Psoas muscle (tissue), 8 donors: Measurements from ENCODE around the gene GLUD1. TPM values are rescaled to one million over a fixed set of nuclear protein-coding genes. Genes with fewer than 3 reads are reported as not detected.

Experiments
- ATAC-seq, 4 donors: fragments of 200-7000 bp; cut with Tn5 transposase; one replicate each; pipeline ENCODE4 v1.9.1; 2020; ENCODE audit warnings: moderate library complexity in 3 of 4, mild to moderate bottlenecking in 2 of 4
- DNase-seq, 2 donors: peaks; one replicate each; pipeline ENCODE4 v3.0.0-alpha.2; 2020
- H3K27ac ChIP-seq: fragments of 200-600 bp; one replicate; pipeline ENCODE4 v1.8.0; 2022
- H3K27me3 ChIP-seq, 3 donors: fragments of 200-600 bp in 1 of 3; one replicate each; pipeline versions ENCODE4 v1.6.1 to v1.8.0; 2013 to 2022; ENCODE audit warnings: low read length in 2 of 3, mild to moderate bottlenecking in 2 of 3, moderate library complexity in 1 of 3; ENCODE audit not compliant: insufficient read depth in 3 of 3
- H3K36me3 ChIP-seq, 2 donors: fragments of 200-600 bp in 1 of 2; one replicate each; pipeline versions ENCODE4 v1.6.1 to v1.8.0; 2013 to 2022; ENCODE audit warnings: low read depth in 1 of 2, mild to moderate bottlenecking in 1 of 2, moderate library complexity in 1 of 2; ENCODE audit not compliant: insufficient read depth in 1 of 2
- H3K4me1 ChIP-seq: fragments of 200-600 bp; one replicate; pipeline ENCODE4 v1.8.0; 2022
- H3K4me3 ChIP-seq: fragments of 200-600 bp; one replicate; pipeline ENCODE4 v1.8.0; 2022; ENCODE audit warnings: mild to moderate bottlenecking
- H3K9me3 ChIP-seq: fragments of 200-600 bp; one replicate; pipeline ENCODE4 v1.8.0; 2022
- WGBS, 3 donors: extraction: QIAGEN DNeasy Blood & Tissue Kit; methylation state at CpG; one replicate each; pipeline versions ENCODE4 v1.1.6 to v1.1.7; 2013; 5-methylcytosine and 5-hydroxymethylcytosine counted together
- intact Hi-C, 2 donors: fragments of 100-400 bp; cut with DNase I; formaldehyde crosslinking; loops; one replicate each; pipeline versions ENCODE4 v1.11.0 to v1.14.2; 2022
- polyA plus RNA-seq, 3 donors: library from polyadenylated mRNA; stranded (reverse); fragments of 200-250 nt; gene quantifications; one replicate each; pipeline ENCODE4 v1.2.3, GENCODE V29; 2013
- total RNA-seq, 4 donors: library from RNA; stranded (reverse); fragmentation: NEBNext Ultra II Directional in 2 of 4; extraction: Animal tissue kit (Norgen Biotek cat#: 25700) in 2 of 4; gene quantifications; one replicate each; pipeline versions ENCODE4 v1.2.1 to v1.2.4, GENCODE V29; 2021 to 2023
- TF ChIP-seq, protein P1 (sequence below): fragments of 200-600 bp; IDR thresholded peaks from one replicate; pipeline ENCODE4 v1.8.0; 2022; ENCODE audit warnings: antibody characterized with exemption
- donor health status: healthy with polysubstance abuse.
- donor health status: DM: no; HTN: no; CAD: no; lungs with moderate emphysema.
- donor health status: Bipolar disorder and iron deficiency.
- donor health status: healthy.
- donor health status: DM: yes; HTN: yes; CAD: no.
- donor health status: DM: no; HTN: no; CAD: no.
- donor health status: DM: no; HTN: no; CAD: no.
- donor health status: DM: yes; HTN: yes; CAD: no.

Gene GLUD1
- total and polyA plus RNA-seq, 7 donors: 42.3 to 70.8 (median 57.0) TPM

DNA sequence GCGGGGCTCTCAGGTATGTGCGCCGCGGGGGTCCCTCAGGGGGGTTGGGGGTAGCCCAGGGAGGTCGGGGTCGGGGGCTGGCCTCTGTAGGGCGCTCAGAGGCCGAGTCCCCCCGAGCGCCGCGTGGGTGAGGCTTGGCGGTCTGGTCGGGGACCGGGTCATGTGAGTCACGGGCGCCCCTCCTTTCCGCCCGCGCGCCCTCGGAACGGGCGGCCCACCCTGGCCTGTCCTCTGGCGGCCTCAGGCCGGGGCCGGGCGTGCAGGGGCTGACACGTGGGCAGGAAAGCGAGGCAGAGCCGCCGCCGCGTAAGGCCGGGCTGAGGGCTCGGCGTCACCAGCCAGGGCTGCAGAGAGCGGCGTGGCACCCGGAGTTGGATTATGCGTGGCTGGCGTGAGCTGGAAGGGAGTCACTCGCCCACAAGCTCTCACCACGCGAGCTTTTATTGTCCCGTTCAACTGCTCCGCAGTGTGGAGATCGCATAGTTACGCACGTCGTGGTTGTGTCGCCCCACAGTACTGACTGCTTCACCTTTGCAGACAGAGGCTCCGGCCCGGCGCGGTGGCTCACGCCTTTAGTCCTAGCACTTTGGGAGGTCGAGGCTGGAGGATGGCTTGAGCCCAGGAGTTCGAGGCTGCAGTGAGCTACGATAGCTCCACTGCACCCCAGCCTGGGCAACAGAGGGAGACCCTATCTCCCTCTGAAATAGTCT, 748 bp upstream of the GLUD1 start:
- no peaks in the 10 kb centered on the region for H3K9me3 ChIP-seq
- WGBS, 3 donors: 1% methylated on average over 41 to 60 of the region's 60 CpGs
- intact Hi-C loops: loop anchor here (10.0 kb wide), 1 partner anchor 121 kb away; no protein-coding TSS in a partner anchor
- no peaks in the 10 kb centered on the region for H3K27me3 ChIP-seq
- peaks cover 0 to 32% of the 10 kb centered on the region in 2 donors for H3K36me3 ChIP-seq
- TF ChIP-seq, protein P1, sequence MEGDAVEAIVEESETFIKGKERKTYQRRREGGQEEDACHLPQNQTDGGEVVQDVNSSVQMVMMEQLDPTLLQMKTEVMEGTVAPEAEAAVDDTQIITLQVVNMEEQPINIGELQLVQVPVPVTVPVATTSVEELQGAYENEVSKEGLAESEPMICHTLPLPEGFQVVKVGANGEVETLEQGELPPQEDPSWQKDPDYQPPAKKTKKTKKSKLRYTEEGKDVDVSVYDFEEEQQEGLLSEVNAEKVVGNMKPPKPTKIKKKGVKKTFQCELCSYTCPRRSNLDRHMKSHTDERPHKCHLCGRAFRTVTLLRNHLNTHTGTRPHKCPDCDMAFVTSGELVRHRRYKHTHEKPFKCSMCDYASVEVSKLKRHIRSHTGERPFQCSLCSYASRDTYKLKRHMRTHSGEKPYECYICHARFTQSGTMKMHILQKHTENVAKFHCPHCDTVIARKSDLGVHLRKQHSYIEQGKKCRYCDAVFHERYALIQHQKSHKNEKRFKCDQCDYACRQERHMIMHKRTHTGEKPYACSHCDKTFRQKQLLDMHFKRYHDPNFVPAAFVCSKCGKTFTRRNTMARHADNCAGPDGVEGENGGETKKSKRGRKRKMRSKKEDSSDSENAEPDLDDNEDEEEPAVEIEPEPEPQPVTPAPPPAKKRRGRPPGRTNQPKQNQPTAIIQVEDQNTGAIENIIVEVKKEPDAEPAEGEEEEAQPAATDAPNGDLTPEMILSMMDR: no peak
- peak overlapping the region; percentile 77 for H3K4me3 ChIP-seq
- H3K27ac ChIP-seq: peak overlapping the region; percentile 98
- DNase-seq (peak; percentile 90 to 92), ATAC-seq (peak; percentile 82 to 89 (median 86))
- H3K4me1 ChIP-seq: peaks cover 28% of the 10 kb centered on the region

DNA sequence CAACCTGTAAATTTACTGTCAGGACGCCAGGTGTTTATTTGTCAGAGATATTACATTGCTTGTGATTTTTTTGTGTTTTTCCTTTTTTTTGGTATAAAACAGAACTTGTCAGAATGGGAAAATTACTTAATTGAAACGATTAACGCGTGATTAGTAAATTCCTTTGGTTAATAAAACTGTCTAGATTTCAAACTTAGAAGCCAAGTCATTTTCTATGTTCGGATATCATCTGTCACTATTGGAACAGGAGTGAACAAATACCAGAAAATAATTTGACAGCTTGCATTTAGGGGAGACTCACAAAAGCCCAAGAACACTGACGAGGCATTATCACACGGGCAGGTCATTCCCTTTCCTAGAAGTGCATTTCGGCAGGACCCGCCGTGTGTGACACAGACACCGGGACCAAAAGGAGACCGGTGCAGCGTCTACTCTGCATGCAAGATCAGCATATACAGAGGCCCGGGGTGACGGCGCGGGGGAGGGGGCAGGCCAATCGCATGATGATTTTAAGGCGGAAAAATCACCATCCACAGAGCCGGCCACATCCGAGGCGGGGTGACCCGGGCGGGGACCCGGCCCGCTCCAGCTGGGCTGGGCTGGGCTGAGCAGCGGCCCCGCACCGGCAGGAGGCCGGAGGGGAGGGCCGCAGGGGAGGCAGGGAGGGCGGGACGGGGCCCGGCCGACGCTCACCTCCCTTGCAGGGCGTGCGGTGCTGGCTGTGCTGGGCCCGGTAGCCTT, 841 bp downstream of the GLUD1 start:
- Histone ChIP-seq H3K4me3 (peak overlapping the region; percentile 77), H3K27ac (peak overlapping the region; percentile 91), H3K27me3 (no peaks in the 10 kb centered on the region), H3K9me3 (no peaks in the 10 kb centered on the region), H3K4me1 (peaks cover 28% of the 10 kb centered on the region), H3K36me3 (peaks cover 0 to 24% of the 10 kb centered on the region in 2 donors)
- TF ChIP-seq, protein P1: no peak
- peak; percentile 20 to 42 (median 40) for ATAC-seq
- intact Hi-C loops: loop anchor here (10.0 kb wide), 1 partner anchor 119 kb away; no protein-coding TSS in a partner anchor
- 0 to 2% (median 1%) methylated on average over 26 to 39 of the region's 39 CpGs for WGBS, 3 donors
- DNase-seq: peak; percentile 70 to 74

DNA sequence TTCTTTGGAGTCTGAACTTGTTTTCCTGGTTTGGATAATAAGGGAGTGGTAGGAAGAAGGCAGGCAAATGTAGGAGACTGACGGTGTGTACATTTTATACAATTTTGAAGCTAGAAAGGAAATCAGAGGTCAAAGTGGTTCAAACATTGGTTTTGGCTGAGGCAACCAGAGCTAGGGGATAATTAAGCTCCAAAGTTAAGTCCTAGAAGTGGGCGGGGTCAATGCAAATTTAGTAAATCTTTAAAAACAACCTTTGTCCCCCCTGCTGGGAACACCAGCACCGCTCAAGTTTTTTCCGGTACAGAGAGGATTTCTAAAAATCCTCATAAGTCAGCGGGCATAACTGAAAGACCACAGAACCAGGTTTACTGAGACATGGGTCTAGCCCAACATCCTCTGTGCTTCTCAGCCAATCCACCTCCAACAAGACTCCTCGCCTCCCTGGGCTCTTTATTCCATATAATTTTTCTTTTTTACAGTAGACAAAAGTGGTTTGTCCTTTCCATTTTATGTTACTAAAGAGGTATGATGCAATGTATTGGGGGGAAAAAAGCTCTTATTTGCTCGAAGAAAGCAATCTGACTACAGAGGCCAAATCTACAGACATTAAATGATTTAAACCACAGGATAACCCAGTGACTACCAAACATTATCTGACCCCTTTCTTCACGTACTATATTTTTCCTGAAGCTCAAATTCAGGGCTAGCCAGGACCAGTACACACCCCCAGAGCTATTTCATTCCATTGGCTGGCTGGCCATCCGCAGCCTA, 1.6 kb downstream of the GLUD1 start:
- WGBS, 3 donors: 19 to 23% (median 23%) methylated on average over 9 of the region's 9 CpGs
- no peak for ATAC-seq
- Histone ChIP-seq H3K36me3 (peaks cover 0 to 19% of the 10 kb centered on the region in 2 donors), H3K4me1 (peaks cover 28% of the 10 kb centered on the region), H3K4me3 (peak overlapping the region; percentile 77), H3K9me3 (no peaks in the 10 kb centered on the region), H3K27ac (peak overlapping the region; percentile 91), H3K27me3 (no peaks in the 10 kb centered on the region)
- intact Hi-C loops: loop anchor here (10.0 kb wide), 1 partner anchor 118 kb away; no protein-coding TSS in a partner anchor
- no peak for DNase-seq
- TF ChIP-seq, protein P1: no peak

DNA sequence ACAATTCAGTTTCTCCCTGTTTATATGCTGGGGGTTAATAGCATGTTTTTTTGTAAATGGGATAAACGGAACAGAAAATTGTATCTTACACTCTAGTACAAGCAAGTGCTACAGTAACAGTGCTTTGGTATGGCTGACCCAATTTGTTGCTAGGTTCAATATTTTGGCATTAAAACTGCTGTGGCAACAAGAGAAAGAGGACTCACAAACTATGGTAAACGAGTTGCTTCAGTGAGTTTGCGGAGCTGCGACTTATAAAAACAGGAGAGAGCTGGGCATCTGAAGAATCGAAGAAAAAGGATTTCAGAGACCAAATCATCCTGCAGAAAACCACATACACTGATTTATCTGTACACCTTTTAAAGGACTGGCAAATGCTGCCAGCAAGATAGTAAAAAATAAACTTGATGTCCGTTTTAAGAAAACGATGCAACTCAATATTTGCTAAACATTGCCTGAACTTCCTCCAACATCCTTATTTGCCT, 2.2 kb downstream of the GLUD1 start:
- Histone ChIP-seq H3K4me3 (peak overlapping the region; percentile 77), H3K27me3 (no peaks in the 10 kb centered on the region), H3K9me3 (no peaks in the 10 kb centered on the region), H3K36me3 (peaks cover 0 to 16% of the 10 kb centered on the region in 2 donors), H3K4me1 (peaks cover 28% of the 10 kb centered on the region), H3K27ac (no peak overlapping the region)
- TF ChIP-seq, protein P1: no peak
- 28 to 42% (median 37%) methylated on average over 7 of the region's 7 CpGs for WGBS, 3 donors
- ATAC-seq (no peak), DNase-seq (no peak)
- intact Hi-C loops: loop anchor here (10.0 kb wide), 1 partner anchor 118 kb away; no protein-coding TSS in a partner anchor
